Vagina (tissue), 2 donors: ENCODE measurements around the gene SV2B. TPM values are rescaled to one million over a fixed set of nuclear protein-coding genes. Genes with fewer than 3 reads are reported as not detected.

Source experiments
- DNase-seq, 2 donors: peaks; one replicate each; pipeline ENCODE4 v3.0.0-alpha.2; 2017; ENCODE audit errors: extremely low spot score in 2 of 2
- H3K27ac ChIP-seq: fragments of 200-600 bp; sonication (generic); one replicate; pipeline ENCODE4 v1.5.1; 2019
- H3K27me3 ChIP-seq: fragments of 200-600 bp; sonication (generic); one replicate; pipeline ENCODE4 v1.5.1; 2019
- H3K36me3 ChIP-seq, 2 donors: fragments of 200-600 bp; sonication (generic); one replicate each; pipeline ENCODE4 v1.5.1; 2017 to 2019
- H3K4me1 ChIP-seq: fragments of 200-600 bp; sonication (generic); one replicate; pipeline ENCODE4 v1.5.1; 2019
- H3K4me3 ChIP-seq, 2 donors: fragments of 200-600 bp; sonication (generic); 1 replicate in 1 of 2; 2 replicates in 1 of 2; pipeline ENCODE4 v1.5.1; 2016 to 2019
- H3K9me3 ChIP-seq: fragments of 200-600 bp; sonication (generic); one replicate; pipeline ENCODE4 v1.5.1; 2019
- POLR2A ChIP-seq, 2 donors: fragments of 450-650 bp; IDR thresholded peaks; one replicate each; pipeline ENCODE4 v1.6.1; 2017; ENCODE audit warnings: antibody characterized with exemption in 2 of 2, mild to moderate bottlenecking in 2 of 2, moderate library complexity in 2 of 2
- POLR2AphosphoS5 ChIP-seq, 2 donors: sonication (generic); formaldehyde crosslinking; IDR thresholded peaks; one replicate each; pipeline ENCODE4 v1.9.0; 2017; ENCODE audit warnings: antibody characterized with exemption in 2 of 2, mild to moderate bottlenecking in 2 of 2, low read depth in 1 of 2; ENCODE audit not compliant: insufficient read depth in 1 of 2
- intact Hi-C: fragments of 100-400 bp; cut with DNase I; formaldehyde crosslinking; loops from one replicate; pipeline ENCODE4 v1.15.1; 2023
- total RNA-seq: library from RNA; depleted of rRNA; stranded (reverse); fragments of >200 nt; gene quantifications from one replicate; pipeline ENCODE4 v1.2.3, GENCODE V29; 2016
- TF ChIP-seq, protein P1 (sequence below), 3 experiments: fragments of 450-650 bp in 2 of 3; fragments of 200-600 bp in 1 of 3; sonication (generic) in 1 of 3; IDR thresholded peaks; one replicate each; pipeline ENCODE4 v1.5.1; 2017 to 2019; ENCODE audit warnings: antibody characterized with exemption in 3 of 3, mild to moderate bottlenecking in 2 of 3, moderate library complexity in 2 of 3

SV2B gene
- total RNA-seq, 1 donor from 2014 or later: 3.2 TPM

- TF ChIP-seq, protein P1, sequence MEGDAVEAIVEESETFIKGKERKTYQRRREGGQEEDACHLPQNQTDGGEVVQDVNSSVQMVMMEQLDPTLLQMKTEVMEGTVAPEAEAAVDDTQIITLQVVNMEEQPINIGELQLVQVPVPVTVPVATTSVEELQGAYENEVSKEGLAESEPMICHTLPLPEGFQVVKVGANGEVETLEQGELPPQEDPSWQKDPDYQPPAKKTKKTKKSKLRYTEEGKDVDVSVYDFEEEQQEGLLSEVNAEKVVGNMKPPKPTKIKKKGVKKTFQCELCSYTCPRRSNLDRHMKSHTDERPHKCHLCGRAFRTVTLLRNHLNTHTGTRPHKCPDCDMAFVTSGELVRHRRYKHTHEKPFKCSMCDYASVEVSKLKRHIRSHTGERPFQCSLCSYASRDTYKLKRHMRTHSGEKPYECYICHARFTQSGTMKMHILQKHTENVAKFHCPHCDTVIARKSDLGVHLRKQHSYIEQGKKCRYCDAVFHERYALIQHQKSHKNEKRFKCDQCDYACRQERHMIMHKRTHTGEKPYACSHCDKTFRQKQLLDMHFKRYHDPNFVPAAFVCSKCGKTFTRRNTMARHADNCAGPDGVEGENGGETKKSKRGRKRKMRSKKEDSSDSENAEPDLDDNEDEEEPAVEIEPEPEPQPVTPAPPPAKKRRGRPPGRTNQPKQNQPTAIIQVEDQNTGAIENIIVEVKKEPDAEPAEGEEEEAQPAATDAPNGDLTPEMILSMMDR (IDR thresholded peaks at IDR 0.05): no peak
- no peak for TF ChIP-seq POLR2AphosphoS5 (IDR thresholded peaks at IDR 0.05; ENCODE audit: insufficient read depth in 1 of 2, low read depth in 1 of 2)
- Histone ChIP-seq H3K27me3 (no peaks in the 10 kb centered on the region), H3K9me3 (no peaks in the 10 kb centered on the region), H3K4me3 (no peak overlapping the region), H3K4me1 (no peaks in the 10 kb centered on the region), H3K27ac (no peak overlapping the region), H3K36me3 (no peaks in the 10 kb centered on the region)
- no peak for DNase-seq
- intact Hi-C loops: no loop called here
These were observed 22.2 kb downstream of the SV2B start for GRCh38 chr15:91122296-91122695.

- TF ChIP-seq, protein P1 (IDR thresholded peaks at IDR 0.05): no peak
- no peak for TF ChIP-seq POLR2AphosphoS5 (IDR thresholded peaks at IDR 0.05; ENCODE audit: insufficient read depth in 1 of 2, low read depth in 1 of 2)
- TF ChIP-seq POLR2A (IDR thresholded peaks at IDR 0.05): no peak
- Histone ChIP-seq H3K4me3 (no peak overlapping the region), H3K36me3 (no peaks in the 10 kb centered on the region), H3K27ac (no peak overlapping the region), H3K9me3 (no peaks in the 10 kb centered on the region), H3K27me3 (no peaks in the 10 kb centered on the region), H3K4me1 (no peaks in the 10 kb centered on the region)
- no peak for DNase-seq
- intact Hi-C loops: no loop called here
These were observed 24.1 kb downstream of the SV2B start for GRCh38 chr15:91124132-91124531.

DNA sequence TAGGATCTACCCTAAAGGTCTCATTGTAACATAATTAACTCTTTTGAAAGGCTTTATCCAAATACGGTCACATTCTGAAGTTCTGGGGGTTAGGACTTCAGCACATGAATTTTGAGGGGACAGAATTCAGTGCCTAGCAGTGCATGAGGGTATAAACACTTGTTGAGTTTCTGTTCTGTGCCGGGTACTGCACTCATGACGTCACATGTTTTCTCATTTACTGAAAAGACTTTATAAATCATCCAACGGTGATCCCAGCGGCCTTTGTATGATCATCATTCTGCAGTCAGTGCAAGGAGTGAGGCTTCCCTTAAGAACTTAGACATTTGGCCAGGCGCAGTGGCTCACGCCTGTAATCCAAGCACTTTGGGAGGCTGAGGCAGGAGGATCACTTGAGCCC, 25.1 kb downstream of the SV2B start:
- Histone ChIP-seq H3K27me3 (no peaks in the 10 kb centered on the region), H3K9me3 (no peaks in the 10 kb centered on the region), H3K4me1 (no peaks in the 10 kb centered on the region), H3K4me3 (no peak overlapping the region), H3K27ac (no peak overlapping the region), H3K36me3 (no peaks in the 10 kb centered on the region)
- no peak for DNase-seq
- TF ChIP-seq POLR2AphosphoS5 (IDR thresholded peaks at IDR 0.05; ENCODE audit: insufficient read depth in 1 of 2, low read depth in 1 of 2) (no peak), POLR2A (IDR thresholded peaks at IDR 0.05) (no peak)
- TF ChIP-seq, protein P1 (IDR thresholded peaks at IDR 0.05): no peak
- intact Hi-C loops: no loop called here

GRCh38 chr15:91126080-91126479, 26.0 kb downstream of the SV2B start:
- no peaks in the 10 kb centered on the region for H3K4me1 ChIP-seq
- H3K36me3 ChIP-seq: no peaks in the 10 kb centered on the region
- no peak for DNase-seq
- no peaks in the 10 kb centered on the region for H3K9me3 ChIP-seq
- intact Hi-C loops: no loop called here
- H3K4me3 ChIP-seq: no peak overlapping the region
- no peak overlapping the region for H3K27ac ChIP-seq
- no peaks in the 10 kb centered on the region for H3K27me3 ChIP-seq
- no peak for TF ChIP-seq POLR2AphosphoS5 (IDR thresholded peaks at IDR 0.05; ENCODE audit: insufficient read depth in 1 of 2, low read depth in 1 of 2)
- TF ChIP-seq, protein P1 (IDR thresholded peaks at IDR 0.05): no peak
- TF ChIP-seq POLR2A (IDR thresholded peaks at IDR 0.05): no peak

DNA sequence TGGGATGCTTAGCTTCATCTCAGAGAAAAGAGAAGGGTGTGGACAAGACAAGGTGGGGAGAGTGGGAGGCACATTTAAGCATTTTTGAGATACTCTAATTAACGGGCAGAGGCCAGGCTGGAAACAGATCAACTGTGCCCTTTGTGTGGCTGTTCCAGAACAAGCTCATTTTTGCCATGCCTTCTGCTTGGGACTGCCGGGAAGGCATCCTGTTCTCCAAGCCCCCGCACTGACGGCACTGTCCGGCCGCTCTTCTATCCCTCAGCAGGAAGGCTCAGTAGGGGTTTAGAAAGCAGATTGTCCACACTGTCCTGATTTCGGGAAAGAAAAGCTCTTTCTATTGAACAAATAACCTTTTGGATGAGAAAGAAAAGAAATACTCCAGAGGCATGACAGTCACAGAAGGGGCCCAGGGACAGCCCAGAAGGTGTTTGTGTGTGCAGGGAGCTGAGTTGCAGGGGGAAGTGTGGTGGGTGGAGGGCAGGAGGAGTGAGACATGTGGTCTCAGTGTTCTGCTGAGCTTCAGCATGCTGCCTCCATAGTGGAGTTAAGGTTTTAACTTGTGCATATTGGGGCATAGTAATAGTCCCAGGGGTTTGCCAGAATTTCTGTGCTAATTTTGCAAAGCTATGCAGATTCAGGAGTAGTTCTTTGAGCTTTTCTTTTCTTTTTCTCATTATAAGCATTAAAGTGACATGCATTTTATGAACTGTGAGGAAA, 27.3 kb downstream of the SV2B start:
- Histone ChIP-seq H3K4me3 (no peak overlapping the region), H3K4me1 (no peaks in the 10 kb centered on the region), H3K36me3 (no peaks in the 10 kb centered on the region), H3K27ac (no peak overlapping the region), H3K27me3 (no peaks in the 10 kb centered on the region), H3K9me3 (no peaks in the 10 kb centered on the region)
- intact Hi-C loops: no loop called here
- DNase-seq: no peak
- TF ChIP-seq POLR2A (IDR thresholded peaks at IDR 0.05) (no peak), POLR2AphosphoS5 (IDR thresholded peaks at IDR 0.05; ENCODE audit: insufficient read depth in 1 of 2, low read depth in 1 of 2) (no peak)
- TF ChIP-seq, protein P1 (IDR thresholded peaks at IDR 0.05): no peak
